ENCODE results near the gene LRRK1. TPM values are rescaled to one million over a fixed set of nuclear protein-coding genes. Genes with fewer than 3 reads are reported as not detected.
A peak's percentile ranks its signal among the peaks of the same experiment; 100 is the strongest.

LRRK1 gene
- polyA plus RNA-seq, 4 donors = 3.8 to 9.4 (median 5.9) TPM

DNA sequence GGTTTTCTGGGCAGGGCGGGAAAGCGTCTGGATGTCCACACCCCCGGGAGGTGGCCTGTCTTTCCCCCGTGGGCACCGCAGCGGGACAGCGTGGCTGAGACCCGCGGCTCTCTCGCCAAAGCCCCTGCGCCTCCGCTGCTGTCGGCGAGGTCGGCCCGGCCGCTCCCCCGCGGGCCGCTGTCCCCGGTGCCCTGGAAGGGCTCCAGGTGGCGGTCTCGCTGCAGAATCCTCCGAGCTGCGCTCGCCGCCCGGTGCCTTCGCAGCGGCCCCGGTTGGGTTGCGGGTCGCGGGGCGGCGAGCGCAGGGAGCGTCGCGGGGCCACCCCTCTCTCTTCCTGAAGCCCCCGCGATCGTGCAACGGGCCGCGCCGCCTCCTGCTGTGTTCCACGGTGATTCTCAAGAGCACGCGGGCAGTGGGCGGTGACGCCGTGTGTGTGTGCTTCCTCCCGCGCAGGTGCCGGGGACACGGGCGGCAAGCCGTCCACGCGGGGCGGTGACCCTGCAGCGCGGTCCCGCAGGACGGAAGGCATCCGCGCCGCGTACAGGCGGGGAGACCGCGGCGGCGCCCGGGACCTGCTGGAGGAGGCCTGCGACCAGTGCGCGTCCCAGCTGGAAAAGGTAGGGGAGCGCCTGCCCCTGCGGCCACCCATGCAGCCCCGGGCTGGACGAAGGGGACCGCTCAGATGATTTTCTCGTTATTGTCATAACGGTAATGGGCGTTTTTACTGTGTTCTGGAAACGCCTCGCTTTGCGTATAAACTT, 54.4 kb downstream of the LRRK1 start:
- Histone ChIP-seq H3K27me3 (ENCODE audit: control insufficient read depth in 3 of 3, insufficient read depth in 3 of 3, low read length in 3 of 3) (peaks cover 6 to 37% (median 9%) of the 10 kb centered on the region in 3 donors), H3K27ac (ENCODE audit: low read depth in 1 of 3, low read length in 2 of 3) (no peak overlapping the region), H3K4me3 (ENCODE audit: low read depth in 1 of 3, low read length in 3 of 3) (peak overlapping the region in 2 of 3 donors; percentile 25 to 38), H3K4me1 (ENCODE audit: control insufficient read depth in 3 of 3, insufficient read depth in 2 of 3, low read depth in 1 of 3, low read length in 2 of 3) (no peaks in the 10 kb centered on the region), H3K36me3 (ENCODE audit: control insufficient read depth in 3 of 3, insufficient read depth in 2 of 3, low read depth in 1 of 3, low read length in 3 of 3) (peaks cover 0 to 3% (median 0%) of the 10 kb centered on the region in 3 donors), H3K9me3 (ENCODE audit: control insufficient read depth in 2 of 2, insufficient read depth in 1 of 2, low read depth in 1 of 2, low read length in 1 of 2) (no peaks in the 10 kb centered on the region)
- 12 to 17% (median 16%) methylated on average over 67 to 90 of the region's 90 CpGs for WGBS, 3 donors
- no peak for FAIRE-seq
- peak; percentile 29 to 50 for DNase-seq

DNA sequence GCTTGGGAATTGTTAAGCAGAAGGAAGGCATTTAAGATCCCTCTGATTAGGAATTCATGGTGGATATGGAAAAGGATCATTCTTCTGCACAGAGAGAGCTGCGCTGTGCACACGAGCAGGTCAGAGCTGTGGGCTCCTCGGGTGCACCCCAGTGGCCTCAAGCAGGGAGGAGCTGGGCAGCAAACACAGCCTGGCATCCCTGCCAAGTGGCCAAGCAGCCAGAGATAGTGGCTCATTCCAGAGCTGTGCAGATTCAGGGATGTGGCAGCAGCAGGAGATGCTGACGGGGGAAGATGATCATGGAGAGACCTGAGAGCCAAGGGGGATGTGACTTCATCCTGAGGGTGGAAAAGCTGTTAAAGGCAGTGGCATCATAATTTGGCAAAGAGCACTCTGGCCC, 55.9 kb downstream of the LRRK1 start:
- H3K4me3 ChIP-seq (ENCODE audit: low read depth in 1 of 3, low read length in 3 of 3) = no peak overlapping the region
- WGBS, 3 donors = 94 to 97% (median 94%) methylated on average over 4 of the region's 4 CpGs
- no peak overlapping the region for H3K27ac ChIP-seq (ENCODE audit: low read depth in 1 of 3, low read length in 2 of 3)
- H3K4me1 ChIP-seq (ENCODE audit: control insufficient read depth in 3 of 3, insufficient read depth in 2 of 3, low read depth in 1 of 3, low read length in 2 of 3) = no peaks in the 10 kb centered on the region
- no peaks in the 10 kb centered on the region for H3K9me3 ChIP-seq (ENCODE audit: control insufficient read depth in 2 of 2, insufficient read depth in 1 of 2, low read depth in 1 of 2, low read length in 1 of 2)
- peaks cover 6 to 37% (median 7%) of the 10 kb centered on the region in 3 donors for H3K27me3 ChIP-seq (ENCODE audit: control insufficient read depth in 3 of 3, insufficient read depth in 3 of 3, low read length in 3 of 3)
- peaks cover 0 to 3% (median 0%) of the 10 kb centered on the region in 3 donors for H3K36me3 ChIP-seq (ENCODE audit: control insufficient read depth in 3 of 3, insufficient read depth in 2 of 3, low read depth in 1 of 3, low read length in 3 of 3)
- DNase-seq (no peak), FAIRE-seq (no peak)

DNA sequence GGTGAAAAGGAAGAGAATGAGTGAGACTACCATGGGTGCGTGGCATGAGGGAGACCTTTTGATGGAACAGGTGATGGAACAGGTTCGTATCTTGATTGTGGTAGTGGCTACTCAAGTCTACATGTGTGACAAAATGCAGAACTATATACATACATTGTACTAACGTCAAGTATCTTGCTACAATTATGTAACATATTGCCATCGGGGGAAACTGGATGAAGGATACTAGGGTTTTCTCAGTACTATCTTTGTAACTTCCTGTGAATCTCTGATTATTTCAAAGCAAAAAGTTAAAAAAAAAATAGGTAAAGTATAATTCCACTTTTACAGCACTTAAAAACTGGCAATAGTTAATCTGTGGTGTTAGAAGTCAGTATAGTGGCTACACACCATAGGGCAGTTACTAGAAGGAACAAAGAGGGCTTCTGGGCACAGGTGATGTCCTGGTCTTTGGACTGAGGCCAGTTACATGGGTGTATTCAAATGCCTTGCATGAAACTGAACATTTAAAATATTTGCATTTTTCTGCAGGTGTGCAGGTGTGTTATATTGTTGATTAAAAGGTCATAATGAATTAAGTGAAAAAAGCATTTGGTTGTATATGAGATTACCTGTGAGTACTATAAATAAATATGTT, 61.4 kb downstream of the LRRK1 start:
- 81 to 94% (median 92%) methylated on average over 4 of the region's 4 CpGs for WGBS, 3 donors
- Histone ChIP-seq H3K4me1 (ENCODE audit: control insufficient read depth in 3 of 3, insufficient read depth in 2 of 3, low read depth in 1 of 3, low read length in 2 of 3) (peaks cover 0 to 3% (median under 1%) of the 10 kb centered on the region in 3 donors), H3K4me3 (ENCODE audit: low read depth in 1 of 3, low read length in 3 of 3) (no peak overlapping the region), H3K9me3 (ENCODE audit: control insufficient read depth in 2 of 2, insufficient read depth in 1 of 2, low read depth in 1 of 2, low read length in 1 of 2) (no peaks in the 10 kb centered on the region), H3K36me3 (ENCODE audit: control insufficient read depth in 3 of 3, insufficient read depth in 2 of 3, low read depth in 1 of 3, low read length in 3 of 3) (peaks cover 0 to 3% (median 0%) of the 10 kb centered on the region in 3 donors), H3K27me3 (ENCODE audit: control insufficient read depth in 3 of 3, insufficient read depth in 3 of 3, low read length in 3 of 3) (peaks cover 0 to 4% (median 0%) of the 10 kb centered on the region in 3 donors), H3K27ac (ENCODE audit: low read depth in 1 of 3, low read length in 2 of 3) (no peak overlapping the region)
- DNase-seq (no peak), FAIRE-seq (no peak)

DNA sequence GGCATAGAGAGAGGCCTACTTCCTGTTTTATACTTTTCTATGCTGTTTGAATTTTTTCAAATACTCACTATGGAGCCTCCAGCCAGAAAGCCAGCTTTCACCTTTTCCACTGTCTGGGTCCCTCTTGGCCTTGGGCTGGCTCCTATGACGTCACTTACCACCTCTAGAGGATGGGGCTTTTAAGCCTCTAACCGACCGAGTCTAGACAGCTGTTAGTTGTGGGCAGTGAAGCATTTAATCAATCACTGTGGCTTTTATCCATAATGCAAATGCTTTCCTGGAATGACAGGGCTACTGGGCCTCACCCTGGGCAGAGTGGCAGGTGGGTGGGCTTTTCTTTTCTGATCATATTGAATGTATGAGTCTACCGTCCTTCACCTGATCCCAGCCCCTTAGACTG, 61.9 kb downstream of the LRRK1 start:
- FAIRE-seq (no peak), DNase-seq (no peak)
- H3K27me3 ChIP-seq (ENCODE audit: control insufficient read depth in 3 of 3, insufficient read depth in 3 of 3, low read length in 3 of 3) = peaks cover 0 to 4% (median 0%) of the 10 kb centered on the region in 3 donors
- H3K4me1 ChIP-seq (ENCODE audit: control insufficient read depth in 3 of 3, insufficient read depth in 2 of 3, low read depth in 1 of 3, low read length in 2 of 3) = peaks cover 0 to 8% (median 3%) of the 10 kb centered on the region in 3 donors
- no peak overlapping the region for H3K27ac ChIP-seq (ENCODE audit: low read depth in 1 of 3, low read length in 2 of 3)
- H3K9me3 ChIP-seq (ENCODE audit: control insufficient read depth in 2 of 2, insufficient read depth in 1 of 2, low read depth in 1 of 2, low read length in 1 of 2) = no peaks in the 10 kb centered on the region
- 82 to 89% (median 84%) methylated on average over 4 of the region's 4 CpGs for WGBS, 3 donors
- H3K36me3 ChIP-seq (ENCODE audit: control insufficient read depth in 3 of 3, insufficient read depth in 2 of 3, low read depth in 1 of 3, low read length in 3 of 3) = peaks cover 0 to 3% (median 0%) of the 10 kb centered on the region in 3 donors
- H3K4me3 ChIP-seq (ENCODE audit: low read depth in 1 of 3, low read length in 3 of 3) = no peak overlapping the region

DNA sequence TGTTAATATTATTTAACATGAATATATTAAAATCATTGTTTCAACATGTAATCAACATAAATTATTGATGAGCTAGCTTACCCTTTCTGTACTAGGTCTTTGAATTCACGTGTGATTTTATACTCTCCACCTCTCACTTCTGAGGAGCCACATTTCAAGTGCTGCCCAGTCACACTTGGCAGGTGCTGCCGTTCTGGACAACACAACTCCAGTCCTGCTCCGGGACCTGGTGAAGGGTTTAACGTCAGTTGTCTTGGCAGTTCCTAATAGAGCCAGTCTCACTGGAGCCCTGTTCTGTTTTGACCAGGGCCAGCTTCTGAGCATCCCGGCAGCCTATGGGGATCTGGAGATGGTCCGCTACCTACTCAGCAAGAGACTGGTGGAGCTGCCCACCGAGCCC, 64.1 kb downstream of the LRRK1 start:
- H3K27me3 ChIP-seq (ENCODE audit: control insufficient read depth in 3 of 3, insufficient read depth in 3 of 3, low read length in 3 of 3) = no peaks in the 10 kb centered on the region
- H3K36me3 ChIP-seq (ENCODE audit: control insufficient read depth in 3 of 3, insufficient read depth in 2 of 3, low read depth in 1 of 3, low read length in 3 of 3) = no peaks in the 10 kb centered on the region
- H3K27ac ChIP-seq (ENCODE audit: low read depth in 1 of 3, low read length in 2 of 3) = no peak overlapping the region
- no peak overlapping the region for H3K4me3 ChIP-seq (ENCODE audit: low read depth in 1 of 3, low read length in 3 of 3)
- H3K9me3 ChIP-seq (ENCODE audit: control insufficient read depth in 2 of 2, insufficient read depth in 1 of 2, low read depth in 1 of 2, low read length in 1 of 2) = no peaks in the 10 kb centered on the region
- H3K4me1 ChIP-seq (ENCODE audit: control insufficient read depth in 3 of 3, insufficient read depth in 2 of 3, low read depth in 1 of 3, low read length in 2 of 3) = peaks cover 0 to 17% (median 4%) of the 10 kb centered on the region in 3 donors
- 85 to 93% (median 90%) methylated on average over 7 of the region's 7 CpGs for WGBS, 3 donors
- FAIRE-seq (no peak), DNase-seq (no peak)

DNA sequence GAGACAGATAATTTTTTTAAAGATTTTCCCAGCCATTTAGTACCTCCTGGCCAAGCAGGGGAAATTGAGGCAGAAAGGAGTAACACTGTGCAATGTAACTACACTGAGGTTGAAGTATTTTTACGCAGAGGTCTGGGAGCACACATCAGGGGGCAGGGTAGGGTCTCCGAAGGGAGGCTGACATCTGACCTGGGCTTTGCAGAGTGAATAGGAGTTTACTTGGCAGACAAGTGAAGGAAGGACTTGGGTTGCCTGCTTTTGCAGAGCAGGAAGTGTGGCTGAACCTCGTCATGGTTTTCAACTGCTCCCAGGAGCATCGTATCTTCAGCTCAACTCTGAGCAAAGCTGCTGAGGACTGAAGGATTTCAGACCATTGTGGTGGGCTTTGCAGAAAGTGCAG, 66.2 kb downstream of the LRRK1 start:
- Histone ChIP-seq H3K36me3 (ENCODE audit: control insufficient read depth in 3 of 3, insufficient read depth in 2 of 3, low read depth in 1 of 3, low read length in 3 of 3) (no peaks in the 10 kb centered on the region), H3K27ac (ENCODE audit: low read depth in 1 of 3, low read length in 2 of 3) (peak overlapping the region in 1 of 3 donors; percentile 40), H3K4me3 (ENCODE audit: low read depth in 1 of 3, low read length in 3 of 3) (no peak overlapping the region), H3K9me3 (ENCODE audit: control insufficient read depth in 2 of 2, insufficient read depth in 1 of 2, low read depth in 1 of 2, low read length in 1 of 2) (no peaks in the 10 kb centered on the region), H3K4me1 (ENCODE audit: control insufficient read depth in 3 of 3, insufficient read depth in 2 of 3, low read depth in 1 of 3, low read length in 2 of 3) (peaks cover 0 to 17% (median 4%) of the 10 kb centered on the region in 3 donors), H3K27me3 (ENCODE audit: control insufficient read depth in 3 of 3, insufficient read depth in 3 of 3, low read length in 3 of 3) (no peaks in the 10 kb centered on the region)
- FAIRE-seq (no peak), DNase-seq (no peak)
- WGBS, 3 donors = 76 to 82% (median 79%) methylated on average over 4 of the region's 4 CpGs

DNA sequence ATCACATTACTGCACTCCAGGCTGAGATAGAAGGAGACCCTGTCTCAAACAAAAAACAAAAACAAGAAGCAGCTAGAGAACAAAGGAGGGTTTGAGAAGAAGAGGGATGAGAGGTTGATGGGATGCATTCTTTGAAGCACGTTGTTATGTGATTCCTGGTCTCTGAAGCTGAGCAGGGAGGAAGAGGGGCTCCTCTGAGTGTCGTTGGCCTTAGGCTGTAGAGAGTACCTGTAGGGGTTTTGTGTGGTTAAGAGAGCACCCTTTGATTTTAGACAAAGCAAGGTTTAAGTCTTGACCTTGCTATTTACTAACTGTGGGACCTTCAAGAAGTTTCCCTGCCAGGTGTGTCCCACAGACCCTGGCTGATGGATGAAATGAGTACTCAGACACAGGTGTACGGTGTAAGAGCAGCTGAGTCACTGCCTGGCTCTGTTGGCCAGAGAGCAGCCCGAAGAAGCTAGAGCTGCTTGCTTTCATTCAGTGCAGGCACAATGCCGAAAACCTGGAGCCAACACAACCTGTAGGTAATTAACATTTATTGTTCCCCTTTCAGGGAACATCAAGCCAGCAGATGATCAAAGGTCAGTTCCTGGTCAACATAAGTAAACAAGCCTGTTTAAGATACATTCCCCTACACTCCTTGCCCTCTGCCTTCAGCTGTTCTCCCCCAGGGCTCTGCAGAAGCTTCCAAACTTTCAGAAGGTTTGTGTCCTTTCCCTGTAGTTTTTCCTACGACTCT, 67.2 kb downstream of the LRRK1 start:
- FAIRE-seq = no peak
- peak overlapping the region; percentile 5 to 59 (median 12) for H3K27ac ChIP-seq (ENCODE audit: low read depth in 1 of 3, low read length in 2 of 3)
- peak; percentile 54 to 89 for DNase-seq
- peaks cover 0 to 17% (median 4%) of the 10 kb centered on the region in 3 donors for H3K4me1 ChIP-seq (ENCODE audit: control insufficient read depth in 3 of 3, insufficient read depth in 2 of 3, low read depth in 1 of 3, low read length in 2 of 3)
- 10 to 41% (median 23%) methylated on average over 6 of the region's 6 CpGs for WGBS, 3 donors
- no peaks in the 10 kb centered on the region for H3K9me3 ChIP-seq (ENCODE audit: control insufficient read depth in 2 of 2, insufficient read depth in 1 of 2, low read depth in 1 of 2, low read length in 1 of 2)
- H3K36me3 ChIP-seq (ENCODE audit: control insufficient read depth in 3 of 3, insufficient read depth in 2 of 3, low read depth in 1 of 3, low read length in 3 of 3) = no peaks in the 10 kb centered on the region
- H3K27me3 ChIP-seq (ENCODE audit: control insufficient read depth in 3 of 3, insufficient read depth in 3 of 3, low read length in 3 of 3) = no peaks in the 10 kb centered on the region
- H3K4me3 ChIP-seq (ENCODE audit: low read depth in 1 of 3, low read length in 3 of 3) = no peak overlapping the region

DNA sequence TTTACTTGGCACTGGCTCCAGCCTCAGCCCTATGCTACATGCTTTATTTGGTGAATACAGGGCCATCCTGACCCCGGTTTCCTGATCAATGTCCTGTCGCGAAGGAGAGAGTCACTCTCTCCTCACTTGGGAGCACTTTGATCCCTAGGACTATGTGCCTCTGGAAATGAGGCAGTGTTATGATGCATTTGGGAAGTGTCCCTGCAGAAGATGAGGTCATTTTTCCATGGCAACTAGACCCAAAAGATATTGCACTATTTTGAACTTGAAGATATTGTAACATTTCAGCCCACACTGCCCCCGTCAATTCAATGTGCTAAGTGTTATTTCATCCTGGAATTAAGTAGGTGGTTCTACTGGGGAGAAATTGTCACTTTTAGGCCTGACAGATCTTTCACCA, 68.0 kb downstream of the LRRK1 start:
- Histone ChIP-seq H3K27me3 (ENCODE audit: control insufficient read depth in 3 of 3, insufficient read depth in 3 of 3, low read length in 3 of 3) (no peaks in the 10 kb centered on the region), H3K4me3 (ENCODE audit: low read depth in 1 of 3, low read length in 3 of 3) (no peak overlapping the region), H3K36me3 (ENCODE audit: control insufficient read depth in 3 of 3, insufficient read depth in 2 of 3, low read depth in 1 of 3, low read length in 3 of 3) (no peaks in the 10 kb centered on the region), H3K4me1 (ENCODE audit: control insufficient read depth in 3 of 3, insufficient read depth in 2 of 3, low read depth in 1 of 3, low read length in 2 of 3) (peaks cover 0 to 17% (median 4%) of the 10 kb centered on the region in 3 donors), H3K27ac (ENCODE audit: low read depth in 1 of 3, low read length in 2 of 3) (peak overlapping the region in 1 of 3 donors; percentile 59), H3K9me3 (ENCODE audit: control insufficient read depth in 2 of 2, insufficient read depth in 1 of 2, low read depth in 1 of 2, low read length in 1 of 2) (no peaks in the 10 kb centered on the region)
- 18 to 62% (median 51%) methylated on average over 4 of the region's 4 CpGs for WGBS, 3 donors
- FAIRE-seq = no peak
- DNase-seq = peak; percentile 28 to 68
